HUES6 (cell line): Measurements from ENCODE around the gene S100A9.

ENCODE experiments used
- H3K27ac ChIP-seq: 2 replicates; pipeline ENCODE4 v1.7.0; 2013; ENCODE audit warnings: low read depth, mild to moderate bottlenecking, low read length, inconsistent platforms
- H3K27me3 ChIP-seq: 2 replicates; pipeline ENCODE4 v1.6.1; 2013; ENCODE audit warnings: low read length; ENCODE audit not compliant: control insufficient read depth, insufficient read depth
- H3K36me3 ChIP-seq: 2 replicates; pipeline ENCODE4 v1.6.1; 2013; ENCODE audit warnings: low read length; ENCODE audit not compliant: control insufficient read depth, insufficient read depth
- H3K4me1 ChIP-seq: 2 replicates; pipeline ENCODE4 v1.6.1; 2013; ENCODE audit warnings: low read length; ENCODE audit not compliant: control insufficient read depth, insufficient read depth
- H3K4me3 ChIP-seq: 2 replicates; pipeline ENCODE4 v1.5.1; 2013; ENCODE audit warnings: low read depth, low read length
- H3K9ac ChIP-seq: one replicate; pipeline ENCODE4 v1.6.1; 2013; ENCODE audit warnings: mild to moderate bottlenecking, low read length
- H3K9me3 ChIP-seq: 2 replicates; pipeline ENCODE4 v1.6.1; 2013; ENCODE audit warnings: low read depth, low read length; ENCODE audit not compliant: control insufficient read depth, insufficient read depth

S100A9 gene

DNA sequence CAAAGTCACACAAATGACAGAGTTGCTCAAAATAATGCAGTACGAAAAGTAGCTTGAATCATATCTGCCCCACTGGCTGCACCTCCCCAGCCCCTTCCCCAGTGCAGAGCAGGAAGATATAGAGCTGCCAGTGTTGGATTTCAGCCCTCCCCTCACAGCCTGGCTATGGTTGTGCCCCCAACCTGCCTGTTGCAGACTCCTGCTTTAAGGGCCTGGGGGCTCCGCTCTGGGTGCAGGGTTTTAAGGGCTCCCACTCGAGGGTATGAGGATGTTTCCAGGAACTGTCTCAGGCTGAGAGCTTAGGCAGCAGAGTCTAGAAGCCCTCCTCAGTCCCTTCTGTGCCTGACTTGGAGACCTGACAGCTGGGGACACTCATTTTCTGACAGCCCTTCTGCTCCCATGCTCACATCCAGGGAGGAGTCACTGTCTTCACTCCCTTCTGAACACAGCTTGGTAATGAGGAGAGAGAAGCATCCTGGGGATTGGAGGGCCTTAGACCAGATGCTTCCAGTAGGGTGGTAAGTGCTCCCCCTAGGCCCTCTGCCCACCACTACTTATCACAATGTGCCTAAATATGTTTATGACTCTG, 4.6 kb downstream of the S100A9 start:
- Histone ChIP-seq H3K27ac (no peak overlapping the region), H3K9ac (no peak overlapping the region), H3K9me3 (no peaks in the 10 kb centered on the region), H3K4me3 (no peak overlapping the region), H3K27me3 (peaks cover 5% of the 10 kb centered on the region; the same call in 1 of the 2 replicates), H3K36me3 (no peaks in the 10 kb centered on the region), H3K4me1 (no peaks in the 10 kb centered on the region)

DNA sequence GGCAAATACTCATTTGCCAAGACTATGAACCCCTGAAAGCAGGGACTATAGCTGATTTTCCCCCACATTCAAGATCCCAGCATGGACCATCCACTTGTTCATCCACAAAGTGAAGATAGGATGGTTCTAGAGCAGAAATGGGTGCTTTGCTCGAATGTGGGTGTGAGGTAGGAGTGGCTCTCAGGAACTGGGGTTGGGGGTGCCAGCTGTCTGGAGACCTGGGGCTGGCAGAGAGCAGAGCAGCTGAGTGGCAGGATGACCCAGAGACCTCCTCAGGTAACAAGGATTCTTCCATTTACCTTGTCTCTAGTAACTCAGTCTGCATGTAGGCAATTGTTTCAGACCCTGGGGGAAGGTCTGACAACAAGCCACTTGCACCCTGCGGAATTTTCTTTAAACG, 6.0 kb downstream of the S100A9 start:
- Histone ChIP-seq H3K27me3 (peaks cover 5% of the 10 kb centered on the region; the same call in 1 of the 2 replicates), H3K9me3 (no peaks in the 10 kb centered on the region), H3K36me3 (no peaks in the 10 kb centered on the region), H3K4me1 (no peaks in the 10 kb centered on the region), H3K4me3 (no peak overlapping the region), H3K27ac (no peak overlapping the region), H3K9ac (no peak overlapping the region)

DNA sequence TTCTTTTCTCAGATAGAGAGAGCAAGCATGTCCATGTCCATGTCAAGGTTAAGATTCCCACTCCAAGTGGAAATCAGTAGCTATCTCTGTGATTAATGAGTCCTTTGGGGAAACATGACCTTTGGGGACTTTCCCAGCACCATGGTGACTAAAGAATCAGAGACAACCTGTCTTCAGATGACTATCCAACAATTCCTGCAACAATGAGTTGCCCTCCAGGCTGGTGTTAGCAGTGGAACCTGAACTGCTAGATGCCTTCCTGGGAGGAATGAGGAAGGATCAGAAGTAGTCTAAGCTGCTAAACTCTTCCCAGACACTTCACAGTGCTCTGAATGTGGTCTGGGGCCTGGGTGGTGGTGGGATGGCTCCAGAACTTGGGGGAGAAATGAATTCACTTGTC, 6.5 kb downstream of the S100A9 start:
- Histone ChIP-seq H3K4me1 (no peaks in the 10 kb centered on the region), H3K36me3 (no peaks in the 10 kb centered on the region), H3K27ac (no peak overlapping the region), H3K27me3 (peaks cover 5% of the 10 kb centered on the region; the same call in 1 of the 2 replicates), H3K4me3 (no peak overlapping the region), H3K9me3 (no peaks in the 10 kb centered on the region), H3K9ac (no peak overlapping the region)

DNA sequence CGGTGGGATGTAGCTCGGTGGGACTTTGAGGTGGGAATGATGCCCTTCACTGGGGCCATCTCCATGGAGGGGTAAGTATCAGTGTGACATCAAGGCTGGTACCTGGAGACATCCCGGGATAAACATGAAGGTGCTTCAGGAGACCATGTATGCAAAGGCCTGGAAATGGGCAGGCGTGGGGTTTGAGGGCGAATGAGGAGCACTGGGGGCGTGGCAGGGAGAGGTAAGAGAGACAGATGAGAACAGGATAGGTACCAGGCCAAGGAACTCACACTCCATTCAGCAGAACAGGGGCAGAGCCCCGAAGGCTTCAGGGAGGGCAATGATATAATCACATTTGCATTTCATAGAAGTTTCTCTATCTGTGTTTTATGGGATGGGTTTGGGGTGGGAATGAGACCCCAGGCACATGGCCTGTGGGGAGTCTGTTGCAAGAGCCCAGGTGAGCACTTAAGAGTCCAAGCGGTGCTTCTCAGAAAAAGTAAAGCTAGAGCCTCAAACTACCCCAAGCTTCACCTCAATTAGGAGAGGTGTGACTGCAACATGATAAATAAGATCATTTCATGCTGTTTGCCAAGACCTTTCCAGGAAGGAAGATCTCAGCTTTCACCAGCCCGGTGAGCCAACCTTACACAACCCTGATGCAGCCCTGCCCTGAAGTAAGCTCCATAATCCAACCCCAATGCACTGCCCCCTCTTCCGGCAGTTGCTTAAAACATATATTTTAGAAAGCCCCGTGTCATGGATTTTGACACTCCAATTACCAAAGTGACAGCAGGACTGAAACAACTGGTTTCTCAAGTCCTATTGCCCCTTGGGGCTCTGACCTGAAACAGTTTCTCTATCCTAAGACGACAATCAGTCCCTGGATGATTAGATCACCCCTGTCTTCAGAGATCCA, 7.4 kb downstream of the S100A9 start:
- Histone ChIP-seq H3K4me1 (no peaks in the 10 kb centered on the region), H3K27ac (no peak overlapping the region), H3K9ac (no peak overlapping the region), H3K27me3 (peaks cover 5% of the 10 kb centered on the region; the same call in 1 of the 2 replicates), H3K4me3 (no peak overlapping the region), H3K36me3 (no peaks in the 10 kb centered on the region), H3K9me3 (no peaks in the 10 kb centered on the region)

DNA sequence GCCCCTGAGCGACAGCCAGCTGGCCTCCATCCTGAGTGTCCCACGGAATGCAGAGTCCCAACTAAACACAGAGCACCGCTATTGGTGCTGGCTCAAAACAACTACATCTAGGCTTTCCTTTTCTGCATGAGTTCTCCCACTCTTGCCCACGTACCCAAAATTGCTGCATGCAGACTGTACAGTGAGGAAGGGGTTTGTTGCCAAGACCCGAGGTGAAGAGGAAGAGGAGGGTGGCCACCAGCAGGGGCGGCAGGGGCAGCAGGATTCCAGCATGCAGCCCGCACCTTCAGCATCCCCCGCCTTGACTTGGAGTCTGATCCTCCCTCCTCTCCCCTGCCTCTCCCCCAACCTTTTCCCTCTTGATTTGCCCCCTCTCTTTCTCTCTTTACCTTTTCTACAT, 8.0 kb downstream of the S100A9 start:
- no peak overlapping the region for H3K4me3 ChIP-seq
- peaks cover 5% of the 10 kb centered on the region; the same call in 1 of the 2 replicates for H3K27me3 ChIP-seq
- H3K4me1 ChIP-seq, result no peaks in the 10 kb centered on the region
- H3K9ac ChIP-seq, result no peak overlapping the region
- H3K36me3 ChIP-seq, result no peaks in the 10 kb centered on the region
- no peak overlapping the region for H3K27ac ChIP-seq
- no peaks in the 10 kb centered on the region for H3K9me3 ChIP-seq

DNA sequence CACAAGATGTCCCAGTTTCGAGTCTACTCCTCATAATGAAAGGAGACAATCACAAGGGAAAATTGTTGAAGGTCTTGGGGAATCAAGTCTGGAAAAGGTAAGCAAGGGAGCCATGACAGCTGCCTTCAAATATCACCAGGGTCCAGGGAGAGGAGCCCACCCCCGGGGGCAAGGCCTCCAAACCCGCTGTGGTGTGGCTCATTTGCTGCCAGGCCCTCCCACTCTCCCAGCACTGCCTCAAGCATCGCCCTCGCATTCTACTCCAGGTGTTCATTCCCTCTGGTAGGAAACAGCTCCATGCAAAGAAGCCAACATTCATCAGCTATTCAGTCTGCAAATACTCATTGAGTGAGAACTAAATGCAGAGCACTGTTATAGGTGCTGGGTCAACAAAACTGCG, 8.6 kb downstream of the S100A9 start:
- no peak overlapping the region for H3K9ac ChIP-seq
- H3K27ac ChIP-seq, result no peak overlapping the region
- H3K4me3 ChIP-seq, result no peak overlapping the region
- H3K4me1 ChIP-seq, result no peaks in the 10 kb centered on the region
- peaks cover 5% of the 10 kb centered on the region; the same call in 1 of the 2 replicates for H3K27me3 ChIP-seq
- H3K9me3 ChIP-seq, result no peaks in the 10 kb centered on the region
- H3K36me3 ChIP-seq, result no peaks in the 10 kb centered on the region

DNA sequence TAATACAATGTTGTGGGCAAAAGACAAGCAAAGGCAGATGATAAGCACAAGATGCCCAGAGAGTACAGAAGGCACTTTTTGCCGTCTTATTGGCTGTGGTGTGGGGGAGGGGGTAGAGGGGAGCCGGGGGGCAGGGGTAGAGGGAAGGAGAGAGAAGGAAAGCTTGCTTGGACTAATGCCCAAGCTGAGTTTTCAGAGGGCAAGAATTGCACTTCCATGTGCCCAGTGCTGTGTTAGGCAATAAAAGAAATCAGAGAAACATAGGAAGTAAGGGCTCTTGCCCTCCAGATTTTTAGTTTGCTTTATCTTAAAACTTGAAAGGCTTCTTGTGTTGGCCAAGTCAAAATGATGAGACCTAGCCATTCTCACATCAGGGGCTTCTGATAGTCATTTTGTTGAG, 9.4 kb downstream of the S100A9 start:
- Histone ChIP-seq H3K4me1 (no peaks in the 10 kb centered on the region), H3K27ac (no peak overlapping the region), H3K27me3 (peaks cover 5% of the 10 kb centered on the region; the same call in 1 of the 2 replicates), H3K4me3 (no peak overlapping the region), H3K9ac (no peak overlapping the region), H3K9me3 (no peaks in the 10 kb centered on the region), H3K36me3 (no peaks in the 10 kb centered on the region)

DNA sequence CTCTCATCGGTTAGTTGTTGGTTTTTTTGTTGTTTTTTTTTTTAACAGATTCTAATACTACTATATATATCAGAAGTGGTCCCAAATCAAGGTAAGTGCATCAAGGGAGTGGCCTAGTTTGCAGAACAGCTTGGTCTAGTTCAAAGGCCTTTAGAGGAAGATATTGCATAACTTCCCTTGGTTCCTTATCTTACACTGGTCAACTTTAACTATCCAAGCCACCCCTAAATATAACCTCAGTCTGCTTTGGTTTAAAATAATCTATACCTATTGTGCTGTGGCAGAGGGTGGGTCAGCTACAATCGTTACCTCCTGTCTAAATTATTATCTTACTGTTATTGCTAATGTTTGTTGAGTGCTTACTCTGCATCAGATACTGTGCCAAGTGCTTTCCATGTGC, 10.8 kb downstream of the S100A9 start:
- Histone ChIP-seq H3K9me3 (no peaks in the 10 kb centered on the region), H3K27ac (no peak overlapping the region), H3K4me1 (no peaks in the 10 kb centered on the region), H3K9ac (no peak overlapping the region), H3K27me3 (peaks cover 3% of the 10 kb centered on the region; the same call in 1 of the 2 replicates), H3K36me3 (no peaks in the 10 kb centered on the region), H3K4me3 (no peak overlapping the region)

DNA sequence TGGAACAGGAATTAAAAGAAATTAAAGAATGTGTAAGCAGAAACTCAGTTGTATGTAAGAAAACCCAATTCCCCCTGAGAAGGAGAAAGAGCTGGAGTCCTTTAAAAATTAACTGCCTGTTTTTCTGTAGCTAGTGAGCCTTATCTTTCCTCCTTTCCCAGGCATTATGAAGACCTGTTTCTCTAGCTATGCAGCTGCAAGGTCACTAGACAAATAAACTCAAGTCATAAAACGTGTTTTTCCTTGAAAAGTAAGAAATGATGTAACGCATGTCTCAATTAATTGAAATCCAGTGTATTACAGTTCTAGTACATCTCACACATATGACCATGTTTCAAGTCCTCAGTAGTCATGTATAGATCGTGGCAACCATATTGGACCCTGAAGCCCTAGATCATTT, 12.5 kb downstream of the S100A9 start:
- Histone ChIP-seq H3K9ac (no peak overlapping the region), H3K27ac (no peak overlapping the region), H3K36me3 (no peaks in the 10 kb centered on the region), H3K9me3 (no peaks in the 10 kb centered on the region), H3K4me1 (no peaks in the 10 kb centered on the region), H3K27me3 (peaks cover 3% of the 10 kb centered on the region; the same call in 1 of the 2 replicates), H3K4me3 (no peak overlapping the region)

DNA sequence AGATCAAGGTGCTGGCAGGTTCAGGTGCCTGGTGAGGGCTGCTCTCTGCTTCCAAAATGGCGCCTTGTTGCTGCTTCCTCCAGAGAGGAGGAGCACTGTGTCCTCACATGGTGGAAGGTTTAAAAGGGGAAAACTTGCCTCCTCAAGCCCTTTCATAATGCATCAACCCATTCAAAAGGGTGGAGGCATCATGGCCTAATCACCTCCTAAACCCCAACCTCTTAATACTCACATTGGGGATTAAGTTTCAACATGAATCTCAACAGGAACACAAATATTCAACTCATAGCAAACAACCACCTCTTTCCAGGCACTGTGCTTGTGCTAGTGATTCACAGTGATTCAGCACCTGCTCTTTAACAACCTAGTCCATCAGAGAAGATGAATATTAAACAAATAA, 13.6 kb downstream of the S100A9 start:
- H3K4me1 ChIP-seq, result no peaks in the 10 kb centered on the region
- peaks cover 3% of the 10 kb centered on the region; the same call in 1 of the 2 replicates for H3K27me3 ChIP-seq
- no peak overlapping the region for H3K27ac ChIP-seq
- no peak overlapping the region for H3K4me3 ChIP-seq
- no peaks in the 10 kb centered on the region for H3K9me3 ChIP-seq
- no peaks in the 10 kb centered on the region for H3K36me3 ChIP-seq
- no peak overlapping the region for H3K9ac ChIP-seq

DNA sequence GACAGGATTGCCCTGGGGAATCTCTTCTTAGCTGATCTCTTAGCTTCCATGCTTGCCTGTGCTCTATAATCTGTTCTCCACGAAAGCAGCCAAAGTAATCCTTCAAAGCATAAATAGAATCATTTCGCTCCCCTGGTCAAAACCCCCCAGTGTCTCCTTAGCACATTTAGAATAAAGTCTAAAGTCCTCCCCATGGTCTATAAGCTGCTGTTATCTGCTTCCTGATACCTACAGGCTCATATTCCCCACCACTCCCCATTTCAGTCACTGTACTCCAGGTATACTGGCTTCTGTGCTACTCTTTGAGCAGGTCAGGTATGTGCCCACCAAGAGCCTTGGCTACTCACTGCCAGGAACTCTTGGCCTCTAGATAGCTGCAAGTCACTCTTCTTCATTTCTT, 14.9 kb downstream of the S100A9 start:
- Histone ChIP-seq H3K36me3 (no peaks in the 10 kb centered on the region), H3K4me1 (no peaks in the 10 kb centered on the region), H3K27ac (no peak overlapping the region), H3K9me3 (no peaks in the 10 kb centered on the region), H3K27me3 (peaks cover 3% of the 10 kb centered on the region; the same call in 1 of the 2 replicates), H3K4me3 (no peak overlapping the region), H3K9ac (no peak overlapping the region)
